ENCODE results near the gene ANKRD13B.
"Not testable (repeated sequence)": the region's sequence is repeated elsewhere in the genome, so short reads cannot be mapped to it uniquely, and the experiment has no call there.

Gene ANKRD13B

GRCh38 chr17:29629839-29630238 lies 36.9 kb downstream of the ANKRD13B start:
- in situ Hi-C loops (cut with MboI; ENCODE audit: low sequenced_read_pairs): loop anchor here (25.0 kb wide), 2 partner anchors 307 to 457 kb away; partner anchors contain the start of genes EFCAB5 and SSH2

GRCh38 chr17:29630630-29631193 lies 37.8 kb downstream of the ANKRD13B start:
- in situ Hi-C loops (cut with MboI; ENCODE audit: low sequenced_read_pairs): loop anchor here (25.0 kb wide), 2 partner anchors 307 to 457 kb away; partner anchors contain the start of genes EFCAB5 and SSH2

DNA sequence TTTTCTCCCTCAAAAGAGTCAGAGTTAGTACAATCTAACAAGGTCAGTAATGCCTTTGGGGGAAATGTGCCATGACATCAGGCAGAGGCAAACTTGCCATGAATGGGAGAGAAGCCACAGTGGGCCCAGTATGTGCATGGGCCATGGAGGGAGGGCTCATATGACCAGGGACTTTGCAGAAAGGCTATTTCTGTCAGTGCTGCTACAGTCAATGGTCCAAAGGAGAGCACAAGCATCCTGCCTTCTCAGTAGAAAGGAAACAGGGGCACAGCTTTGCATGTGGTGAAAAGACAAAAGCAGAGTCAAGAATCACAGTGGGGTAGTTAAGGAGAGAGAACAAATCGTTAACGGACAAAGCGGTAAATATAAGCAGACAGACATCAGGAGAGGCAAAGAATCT lies 41.0 kb downstream of the ANKRD13B start:
- in situ Hi-C loops (cut with MboI; ENCODE audit: low sequenced_read_pairs): loop anchor here (25.0 kb wide), 2 partner anchors 303 to 453 kb away; partner anchors contain the start of genes EFCAB5 and SSH2

GRCh38 chr17:29640413-29640812 lies 47.5 kb downstream of the ANKRD13B start:
- in situ Hi-C loops (cut with MboI; ENCODE audit: low sequenced_read_pairs): loop anchor here (5.0 to 25.0 kb wide), 3 partner anchors 142 to 447 kb away; partner anchors contain the start of genes EFCAB5 and SSH2

DNA sequence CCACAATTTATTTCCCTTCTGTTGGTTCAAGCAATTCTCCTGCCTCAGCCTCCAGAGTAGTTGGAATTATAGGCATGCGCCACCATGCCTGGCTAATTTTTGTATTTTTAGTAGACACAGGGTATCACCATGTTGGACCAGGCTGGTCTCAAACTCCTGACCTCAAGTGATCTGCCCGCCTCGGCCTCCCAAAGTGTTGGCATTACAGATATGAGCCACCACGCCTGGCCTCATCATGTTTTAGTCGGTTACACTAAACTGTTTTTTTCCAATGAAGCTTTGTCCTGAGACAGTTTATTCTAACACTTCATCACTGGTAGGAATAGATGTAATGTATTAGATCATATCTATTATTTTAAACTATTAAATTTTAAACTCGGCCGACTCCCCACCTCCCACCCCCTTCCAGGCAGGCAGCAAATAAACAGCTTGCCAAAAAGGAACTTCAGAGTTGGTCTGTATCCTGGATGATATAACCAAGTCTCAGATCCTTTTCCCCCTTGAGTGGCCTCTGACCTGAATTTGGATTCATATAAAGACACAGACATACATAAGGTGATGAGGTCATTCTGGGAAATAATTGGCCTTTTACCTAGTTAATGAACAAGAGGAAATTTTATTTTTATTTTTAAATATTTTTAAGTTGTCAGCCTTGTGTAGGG lies 48.2 kb downstream of the ANKRD13B start:
- in situ Hi-C loops (cut with MboI; ENCODE audit: low sequenced_read_pairs): loop anchor here (5.0 to 25.0 kb wide), 3 partner anchors 141 to 446 kb away; partner anchors contain the start of genes EFCAB5 and SSH2

- in situ Hi-C loops (cut with MboI; ENCODE audit: low sequenced_read_pairs): loop anchor here (5.0 to 25.0 kb wide), 3 partner anchors 140 to 445 kb away; partner anchors contain the start of genes EFCAB5 and SSH2
These were observed 49.3 kb downstream of the ANKRD13B start for GRCh38 chr17:29642171-29642611.

GRCh38 chr17:29643817-29644160 lies 50.9 kb downstream of the ANKRD13B start:
- in situ Hi-C loops (cut with MboI; ENCODE audit: low sequenced_read_pairs): loop anchor here (5.0 to 25.0 kb wide), 3 partner anchors 139 to 444 kb away; partner anchors contain the start of genes EFCAB5 and SSH2

GRCh38 chr17:29645515-29646051 lies 52.7 kb downstream of the ANKRD13B start:
- in situ Hi-C loops (cut with MboI; ENCODE audit: low sequenced_read_pairs): loop anchor here (25.0 kb wide), 2 partner anchors 292 to 442 kb away; partner anchors contain the start of genes EFCAB5 and SSH2

DNA sequence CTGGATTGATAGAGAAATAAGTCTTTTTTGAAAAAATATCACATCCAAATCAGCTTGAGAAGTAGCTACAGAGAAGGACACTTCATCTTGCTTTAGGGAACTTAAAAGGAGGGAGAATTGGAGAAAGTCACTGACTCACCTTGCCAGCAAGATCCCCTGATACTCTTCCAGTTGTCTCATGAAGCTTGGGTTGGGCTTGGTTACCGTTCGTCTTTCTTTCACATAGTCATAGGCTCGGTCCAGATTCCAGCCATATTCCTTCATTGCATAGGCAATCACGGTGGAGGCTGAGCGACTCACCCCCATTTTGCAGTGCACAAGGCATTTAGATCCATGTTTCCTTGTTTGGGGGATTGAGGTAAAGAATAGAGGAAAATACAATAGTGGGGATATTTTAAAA lies 55.1 kb downstream of the ANKRD13B start:
- in situ Hi-C loops (cut with MboI; ENCODE audit: low sequenced_read_pairs): loop anchor here (25.0 kb wide), 2 partner anchors 289 to 439 kb away; partner anchors contain the start of genes EFCAB5 and SSH2

DNA sequence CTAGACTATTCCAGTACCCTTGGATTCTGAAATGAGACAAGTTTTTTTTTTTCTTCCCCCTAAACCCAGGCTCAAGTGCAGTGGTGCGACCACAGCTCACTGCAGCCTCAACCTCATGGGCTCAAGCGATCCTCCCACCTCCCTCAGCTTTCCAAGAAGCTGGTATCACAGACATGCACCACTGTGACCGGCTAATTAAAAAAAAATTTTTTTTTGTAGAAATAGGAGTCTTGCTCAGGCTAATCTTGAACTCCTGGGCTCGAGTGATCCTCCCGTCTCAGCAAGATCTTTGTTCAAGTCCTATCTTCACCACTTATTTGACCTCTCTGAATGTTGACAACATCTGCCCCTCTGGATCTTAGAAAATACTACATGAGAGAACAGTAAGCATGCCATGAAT lies 56.4 kb downstream of the ANKRD13B start:
- in situ Hi-C loops (cut with MboI; ENCODE audit: low sequenced_read_pairs): loop anchor here (25.0 kb wide), 2 partner anchors 288 to 438 kb away; partner anchors contain the start of genes EFCAB5 and SSH2

GRCh38 chr17:29650396-29650795 lies 57.5 kb downstream of the ANKRD13B start:
- in situ Hi-C loops (cut with MboI; ENCODE audit: low sequenced_read_pairs): no loop called here

DNA sequence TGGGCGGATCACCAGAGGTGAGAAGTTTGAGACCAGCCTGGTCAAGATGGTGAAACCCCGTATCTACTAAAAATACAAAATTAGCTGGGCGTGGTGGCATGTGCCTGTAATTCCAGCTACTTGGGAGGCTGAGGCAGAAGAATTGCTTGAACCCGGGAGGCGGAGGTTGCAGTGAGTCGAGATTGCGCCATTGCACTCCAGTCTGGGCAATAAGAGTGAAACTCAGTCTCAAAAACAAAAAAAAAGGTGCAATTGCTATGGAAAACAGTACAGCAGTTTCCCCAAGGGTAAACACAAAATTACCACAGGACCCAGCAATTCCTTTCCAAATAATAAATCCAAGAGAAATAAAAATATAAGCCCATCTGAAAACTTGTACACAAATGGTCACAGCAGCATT lies 59.0 kb downstream of the ANKRD13B start:
- in situ Hi-C loops (cut with MboI; ENCODE audit: low sequenced_read_pairs): not testable (repeated sequence)

GRCh38 chr17:29652976-29653375 lies 60.0 kb downstream of the ANKRD13B start:
- in situ Hi-C loops (cut with MboI; ENCODE audit: low sequenced_read_pairs): no loop called here

DNA sequence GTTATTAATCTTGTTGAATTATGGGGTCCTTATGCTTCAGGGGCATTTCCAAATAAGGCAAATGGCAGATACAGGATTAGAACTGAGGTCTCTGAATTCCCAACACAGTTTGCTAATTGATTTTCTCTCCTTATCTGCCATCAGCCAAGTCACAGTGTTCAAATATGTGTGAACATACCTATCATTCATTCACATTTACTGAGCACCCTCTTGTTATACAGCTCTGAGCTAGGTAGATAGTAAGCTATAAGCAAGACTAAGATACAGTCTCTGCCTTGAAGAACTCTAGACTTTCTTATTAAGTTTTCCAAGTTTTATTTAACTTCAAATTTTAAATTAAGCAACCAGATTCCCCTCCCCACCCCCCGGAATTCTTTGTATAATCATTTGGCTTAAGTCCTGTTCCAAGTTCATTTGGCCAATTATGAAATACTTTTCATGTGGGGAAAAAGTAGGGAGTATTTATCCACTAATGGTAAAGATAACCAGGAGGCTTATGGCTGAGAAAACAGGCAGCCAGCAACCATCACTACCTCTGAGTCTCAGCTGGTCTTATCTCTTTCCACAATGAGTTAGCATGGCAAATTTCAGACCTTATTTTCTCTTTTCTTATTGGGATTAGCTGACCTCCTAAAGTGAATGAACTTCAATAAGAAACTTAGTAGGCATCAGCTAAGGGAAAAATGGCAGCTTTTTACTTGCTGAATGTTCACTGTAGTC lies 61.2 kb downstream of the ANKRD13B start:
- in situ Hi-C loops (cut with MboI; ENCODE audit: low sequenced_read_pairs): no loop called here

DNA sequence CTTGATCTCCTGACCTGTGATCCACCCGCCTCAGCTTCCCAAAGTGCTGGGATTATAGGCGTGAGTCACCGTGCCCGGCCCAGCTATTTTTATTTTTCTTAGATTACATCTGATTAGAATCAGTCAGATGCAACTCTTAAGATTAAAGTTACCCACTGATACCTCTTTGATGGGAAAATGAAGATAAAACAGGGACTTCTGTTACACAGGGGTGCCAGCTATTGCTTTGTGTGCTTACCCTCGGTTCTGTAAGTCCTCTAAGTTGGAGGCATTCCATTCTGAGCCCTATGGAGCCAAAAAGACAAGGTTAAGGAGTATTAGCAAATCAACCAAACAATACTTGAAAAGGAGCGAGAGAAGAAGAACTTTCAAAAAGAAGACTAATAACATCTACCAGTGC lies 62.4 kb downstream of the ANKRD13B start:
- in situ Hi-C loops (cut with MboI; ENCODE audit: low sequenced_read_pairs): no loop called here

- in situ Hi-C loops (cut with MboI; ENCODE audit: low sequenced_read_pairs): no loop called here
These were observed 66.2 kb downstream of the ANKRD13B start for GRCh38 chr17:29659155-29659554.

- in situ Hi-C loops (cut with MboI; ENCODE audit: low sequenced_read_pairs): no loop called here
These were observed 68.3 kb downstream of the ANKRD13B start for GRCh38 chr17:29661213-29661612.

- in situ Hi-C loops (cut with MboI; ENCODE audit: low sequenced_read_pairs): no loop called here
These were observed 70.2 kb downstream of the ANKRD13B start for GRCh38 chr17:29663155-29663554.
